ENCODE results near the gene SSC4D. TPM values are rescaled to one million over a fixed set of nuclear protein-coding genes. Genes with fewer than 3 reads are reported as not detected.

The SSC4D gene
- total and polyA plus RNA-seq, 2 of the 8 experiments (the other 6 are each of a cell fraction or from before 2014, with no cell fraction given) = 11.8 to 27.5 TPM

DNA sequence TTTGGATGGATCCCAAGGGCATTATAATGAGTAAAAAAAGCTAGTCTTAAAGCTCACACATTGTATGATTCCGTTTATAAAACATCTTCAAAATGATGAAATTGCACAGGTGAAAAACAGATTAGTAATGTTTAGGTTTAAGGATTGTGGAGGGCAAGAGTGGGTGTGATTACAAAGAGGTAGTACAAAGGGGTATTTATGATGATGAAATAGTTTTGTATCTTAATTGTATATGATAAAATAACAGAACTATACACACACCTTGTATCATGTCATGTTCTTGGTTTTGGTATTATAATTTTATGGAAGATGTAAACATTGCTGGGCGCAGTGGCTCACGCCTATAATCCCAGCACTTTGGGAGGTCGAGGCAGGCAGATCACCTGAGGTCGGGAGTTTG is 2.8 kb upstream of the SSC4D start (continued):
- TF ChIP-seq, protein P1, sequence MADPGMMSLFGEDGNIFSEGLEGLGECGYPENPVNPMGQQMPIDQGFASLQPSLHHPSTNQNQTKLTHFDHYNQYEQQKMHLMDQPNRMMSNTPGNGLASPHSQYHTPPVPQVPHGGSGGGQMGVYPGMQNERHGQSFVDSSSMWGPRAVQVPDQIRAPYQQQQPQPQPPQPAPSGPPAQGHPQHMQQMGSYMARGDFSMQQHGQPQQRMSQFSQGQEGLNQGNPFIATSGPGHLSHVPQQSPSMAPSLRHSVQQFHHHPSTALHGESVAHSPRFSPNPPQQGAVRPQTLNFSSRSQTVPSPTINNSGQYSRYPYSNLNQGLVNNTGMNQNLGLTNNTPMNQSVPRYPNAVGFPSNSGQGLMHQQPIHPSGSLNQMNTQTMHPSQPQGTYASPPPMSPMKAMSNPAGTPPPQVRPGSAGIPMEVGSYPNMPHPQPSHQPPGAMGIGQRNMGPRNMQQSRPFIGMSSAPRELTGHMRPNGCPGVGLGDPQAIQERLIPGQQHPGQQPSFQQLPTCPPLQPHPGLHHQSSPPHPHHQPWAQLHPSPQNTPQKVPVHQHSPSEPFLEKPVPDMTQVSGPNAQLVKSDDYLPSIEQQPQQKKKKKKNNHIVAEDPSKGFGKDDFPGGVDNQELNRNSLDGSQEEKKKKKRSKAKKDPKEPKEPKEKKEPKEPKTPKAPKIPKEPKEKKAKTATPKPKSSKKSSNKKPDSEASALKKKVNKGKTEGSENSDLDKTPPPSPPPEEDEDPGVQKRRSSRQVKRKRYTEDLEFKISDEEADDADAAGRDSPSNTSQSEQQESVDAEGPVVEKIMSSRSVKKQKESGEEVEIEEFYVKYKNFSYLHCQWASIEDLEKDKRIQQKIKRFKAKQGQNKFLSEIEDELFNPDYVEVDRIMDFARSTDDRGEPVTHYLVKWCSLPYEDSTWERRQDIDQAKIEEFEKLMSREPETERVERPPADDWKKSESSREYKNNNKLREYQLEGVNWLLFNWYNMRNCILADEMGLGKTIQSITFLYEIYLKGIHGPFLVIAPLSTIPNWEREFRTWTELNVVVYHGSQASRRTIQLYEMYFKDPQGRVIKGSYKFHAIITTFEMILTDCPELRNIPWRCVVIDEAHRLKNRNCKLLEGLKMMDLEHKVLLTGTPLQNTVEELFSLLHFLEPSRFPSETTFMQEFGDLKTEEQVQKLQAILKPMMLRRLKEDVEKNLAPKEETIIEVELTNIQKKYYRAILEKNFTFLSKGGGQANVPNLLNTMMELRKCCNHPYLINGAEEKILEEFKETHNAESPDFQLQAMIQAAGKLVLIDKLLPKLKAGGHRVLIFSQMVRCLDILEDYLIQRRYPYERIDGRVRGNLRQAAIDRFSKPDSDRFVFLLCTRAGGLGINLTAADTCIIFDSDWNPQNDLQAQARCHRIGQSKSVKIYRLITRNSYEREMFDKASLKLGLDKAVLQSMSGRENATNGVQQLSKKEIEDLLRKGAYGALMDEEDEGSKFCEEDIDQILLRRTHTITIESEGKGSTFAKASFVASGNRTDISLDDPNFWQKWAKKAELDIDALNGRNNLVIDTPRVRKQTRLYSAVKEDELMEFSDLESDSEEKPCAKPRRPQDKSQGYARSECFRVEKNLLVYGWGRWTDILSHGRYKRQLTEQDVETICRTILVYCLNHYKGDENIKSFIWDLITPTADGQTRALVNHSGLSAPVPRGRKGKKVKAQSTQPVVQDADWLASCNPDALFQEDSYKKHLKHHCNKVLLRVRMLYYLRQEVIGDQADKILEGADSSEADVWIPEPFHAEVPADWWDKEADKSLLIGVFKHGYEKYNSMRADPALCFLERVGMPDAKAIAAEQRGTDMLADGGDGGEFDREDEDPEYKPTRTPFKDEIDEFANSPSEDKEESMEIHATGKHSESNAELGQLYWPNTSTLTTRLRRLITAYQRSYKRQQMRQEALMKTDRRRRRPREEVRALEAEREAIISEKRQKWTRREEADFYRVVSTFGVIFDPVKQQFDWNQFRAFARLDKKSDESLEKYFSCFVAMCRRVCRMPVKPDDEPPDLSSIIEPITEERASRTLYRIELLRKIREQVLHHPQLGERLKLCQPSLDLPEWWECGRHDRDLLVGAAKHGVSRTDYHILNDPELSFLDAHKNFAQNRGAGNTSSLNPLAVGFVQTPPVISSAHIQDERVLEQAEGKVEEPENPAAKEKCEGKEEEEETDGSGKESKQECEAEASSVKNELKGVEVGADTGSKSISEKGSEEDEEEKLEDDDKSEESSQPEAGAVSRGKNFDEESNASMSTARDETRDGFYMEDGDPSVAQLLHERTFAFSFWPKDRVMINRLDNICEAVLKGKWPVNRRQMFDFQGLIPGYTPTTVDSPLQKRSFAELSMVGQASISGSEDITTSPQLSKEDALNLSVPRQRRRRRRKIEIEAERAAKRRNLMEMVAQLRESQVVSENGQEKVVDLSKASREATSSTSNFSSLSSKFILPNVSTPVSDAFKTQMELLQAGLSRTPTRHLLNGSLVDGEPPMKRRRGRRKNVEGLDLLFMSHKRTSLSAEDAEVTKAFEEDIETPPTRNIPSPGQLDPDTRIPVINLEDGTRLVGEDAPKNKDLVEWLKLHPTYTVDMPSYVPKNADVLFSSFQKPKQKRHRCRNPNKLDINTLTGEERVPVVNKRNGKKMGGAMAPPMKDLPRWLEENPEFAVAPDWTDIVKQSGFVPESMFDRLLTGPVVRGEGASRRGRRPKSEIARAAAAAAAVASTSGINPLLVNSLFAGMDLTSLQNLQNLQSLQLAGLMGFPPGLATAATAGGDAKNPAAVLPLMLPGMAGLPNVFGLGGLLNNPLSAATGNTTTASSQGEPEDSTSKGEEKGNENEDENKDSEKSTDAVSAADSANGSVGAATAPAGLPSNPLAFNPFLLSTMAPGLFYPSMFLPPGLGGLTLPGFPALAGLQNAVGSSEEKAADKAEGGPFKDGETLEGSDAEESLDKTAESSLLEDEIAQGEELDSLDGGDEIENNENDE (IDR thresholded peaks at IDR 0.05; ENCODE audit: insufficient replicate concordance, low read length) = no peak
